Lower leg skin (tissue), 4 donors: ENCODE data around the gene FRAS1. TPM values are rescaled to one million over a fixed set of nuclear protein-coding genes. Genes with fewer than 3 reads are reported as not detected.

ENCODE experiments used
- DNase-seq, 2 donors: peaks; one replicate each; pipeline ENCODE4 v3.0.0-alpha.2; 2019; ENCODE audit warnings: low spot score in 2 of 2
- H3K4me3 ChIP-seq: fragments of 200-600 bp; sonication (generic); 2 replicates; pipeline ENCODE4 v1.5.1; 2017; ENCODE audit warnings: mild to moderate bottlenecking, low read depth; ENCODE audit not compliant: poor library complexity, severe bottlenecking
- CTCF ChIP-seq, 3 donors: fragments of 450-650 bp; IDR thresholded peaks; one replicate each; pipeline ENCODE4 v1.5.1; 2016; ENCODE audit warnings: antibody characterized with exemption in 3 of 3, mild to moderate bottlenecking in 3 of 3, moderate library complexity in 2 of 3
- POLR2A ChIP-seq, 2 donors: fragments of 450-650 bp; IDR thresholded peaks; one replicate each; pipeline ENCODE4 v1.6.1; 2016 to 2017; ENCODE audit warnings: antibody characterized with exemption in 2 of 2, mild to moderate bottlenecking in 1 of 2, moderate library complexity in 1 of 2
- WGBS, 2 donors: methylation state at CpG; one replicate each; pipeline ENCODE4 v1.1.5; 2018; 5-methylcytosine and 5-hydroxymethylcytosine counted together
- intact Hi-C: fragments of 100-400 bp; cut with DNase I; formaldehyde crosslinking; loops from one replicate; pipeline ENCODE4 v1.15.0; 2023; ENCODE audit warnings: low total_unique reads
- total RNA-seq, 4 donors: library from RNA; depleted of rRNA; stranded (reverse); fragments of >200 nt; gene quantifications; one replicate each; pipeline ENCODE4 v1.1.0, GENCODE V29; 2016

FRAS1 gene
- total RNA-seq, 4 donors from 2014 or later = 0.83 to 5.3 (median 3.0) TPM

- intact Hi-C loops = no loop called here
- DNase-seq = no peak
- TF ChIP-seq POLR2A (IDR thresholded peaks at IDR 0.05) (no peak), CTCF (IDR thresholded peaks at IDR 0.05) (no peak)
- WGBS, 2 donors = 84 to 97% methylated on average over 1 of the region's 1 CpG
- no peak overlapping the region for H3K4me3 ChIP-seq
These were observed 514.7 kb downstream of the FRAS1 start for GRCh38 chr4:78571804-78572203.

- WGBS, 2 donors = 95 to 98% methylated on average over 3 of the region's 3 CpGs
- H3K4me3 ChIP-seq = no peak overlapping the region
- DNase-seq = no peak
- intact Hi-C loops = no loop called here
- TF ChIP-seq POLR2A (IDR thresholded peaks at IDR 0.05) (no peak), CTCF (IDR thresholded peaks at IDR 0.05) (no peak)
These were observed 521.7 kb downstream of the FRAS1 start for GRCh38 chr4:78578674-78579425.

- WGBS, 2 donors = 62 to 76% methylated on average over 3 of the region's 3 CpGs
- DNase-seq = no peak
- H3K4me3 ChIP-seq = no peak overlapping the region
- intact Hi-C loops = no loop called here
- TF ChIP-seq POLR2A (IDR thresholded peaks at IDR 0.05) (no peak), CTCF (IDR thresholded peaks at IDR 0.05) (no peak)
These were observed 524.5 kb downstream of the FRAS1 start for GRCh38 chr4:78581618-78582017.

- 91 to 92% methylated on average over 4 of the region's 4 CpGs for WGBS, 2 donors
- intact Hi-C loops = no loop called here
- no peak for TF ChIP-seq POLR2A (IDR thresholded peaks at IDR 0.05)
- H3K4me3 ChIP-seq = no peak overlapping the region
- no peak for DNase-seq
These were observed 527.9 kb downstream of the FRAS1 start for GRCh38 chr4:78584863-78585547.

- TF ChIP-seq CTCF (IDR thresholded peaks at IDR 0.05) (no peak), POLR2A (IDR thresholded peaks at IDR 0.05) (no peak)
- intact Hi-C loops = no loop called here
- DNase-seq = no peak
These were observed 528.5 kb downstream of the FRAS1 start for GRCh38 chr4:78585633-78586032.

GRCh38 chr4:78588894-78589545 lies 531.9 kb downstream of the FRAS1 start:
- no peak overlapping the region for H3K4me3 ChIP-seq
- intact Hi-C loops = no loop called here
- WGBS, 2 donors = 57 to 59% methylated on average over 4 of the region's 4 CpGs
- no peak for TF ChIP-seq POLR2A (IDR thresholded peaks at IDR 0.05)
- no peak for TF ChIP-seq CTCF (IDR thresholded peaks at IDR 0.05)
- no peak for DNase-seq

More at GRCh38 chr4:78585633-78586032, 528.5 kb downstream of the FRAS1 start:
- H3K4me3 ChIP-seq = no peak overlapping the region
- WGBS, 2 donors = 0 to 60% methylated on average over 1 of the region's 1 CpG
